Subcutaneous abdominal adipose tissue (tissue), 5 donors: ENCODE measurements around the gene PFKP.

Source experiments
- H3K27ac ChIP-seq: one replicate; pipeline ENCODE4 v1.7.0; 2013; ENCODE audit warnings: low read depth, mild to moderate bottlenecking, inconsistent platforms, low read length, moderate library complexity
- H3K27me3 ChIP-seq, 5 donors: one replicate each; pipeline ENCODE4 v1.7.0; 2013; ENCODE audit warnings: low read length in 5 of 5, inconsistent platforms in 1 of 5; ENCODE audit not compliant: control insufficient read depth in 5 of 5, insufficient read depth in 4 of 5
- H3K36me3 ChIP-seq, 5 donors: one replicate each; pipeline ENCODE4 v1.7.0; 2013; ENCODE audit warnings: low read length in 5 of 5; ENCODE audit not compliant: control insufficient read depth in 5 of 5, insufficient read depth in 5 of 5
- H3K4me1 ChIP-seq, 5 donors: one replicate each; pipeline ENCODE4 v1.7.0; 2013; ENCODE audit warnings: low read length in 5 of 5, mild to moderate bottlenecking in 3 of 5, moderate library complexity in 1 of 5; ENCODE audit not compliant: control insufficient read depth in 5 of 5, insufficient read depth in 5 of 5
- H3K4me3 ChIP-seq, 5 donors: one replicate each; pipeline ENCODE4 v1.7.0; 2013; ENCODE audit warnings: low read length in 5 of 5, low read depth in 1 of 5
- H3K9ac ChIP-seq, 5 donors: one replicate each; pipeline ENCODE4 v1.7.0; 2013; ENCODE audit warnings: low read length in 5 of 5, mild to moderate bottlenecking in 4 of 5, moderate library complexity in 3 of 5
- H3K9me3 ChIP-seq, 5 donors: one replicate each; pipeline ENCODE4 v1.7.0; 2013; ENCODE audit warnings: low read length in 5 of 5; ENCODE audit not compliant: control insufficient read depth in 5 of 5
- donor health status: healthy.
- donor health status: healthy.
- donor health status: healthy.
- donor health status: healthy.
- donor health status: healthy.

Gene PFKP

DNA sequence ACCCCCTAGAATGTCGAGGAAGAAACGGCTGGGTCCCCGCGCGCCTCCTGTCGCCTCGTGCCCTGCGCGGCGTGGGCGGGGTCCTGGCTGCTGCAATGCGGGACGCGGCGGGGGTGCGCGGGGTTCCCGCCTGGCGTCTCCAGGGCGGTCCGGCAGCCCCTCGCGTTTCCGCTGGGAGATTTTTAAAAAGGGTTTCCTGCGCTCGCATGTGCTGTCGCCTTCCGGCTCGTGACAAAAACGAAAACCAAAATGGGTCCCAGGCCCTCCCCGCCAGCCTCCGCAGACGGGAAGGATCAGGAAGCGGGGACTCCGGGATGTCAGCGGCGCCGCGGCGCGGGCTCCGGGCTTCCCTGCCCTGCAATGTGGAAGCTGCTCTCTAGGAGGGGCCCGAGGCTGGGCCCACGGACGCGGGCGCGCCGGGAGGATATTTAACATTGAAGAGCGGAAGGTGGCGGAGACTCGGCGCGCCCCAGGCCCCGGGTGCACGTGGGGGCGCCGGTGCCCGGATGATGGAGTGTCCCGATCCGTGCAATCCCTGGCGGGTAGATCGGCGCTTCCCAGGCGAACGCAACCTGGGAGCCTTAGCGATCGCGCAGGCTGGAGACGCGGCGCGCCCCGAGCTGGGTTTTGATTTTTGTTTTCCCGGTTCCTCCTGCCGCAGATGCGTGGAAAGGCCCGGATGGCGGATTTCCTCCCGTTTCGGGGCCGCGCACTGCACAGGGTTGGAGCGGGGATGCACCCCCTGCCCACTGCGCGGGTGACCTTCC, 1.0 kb downstream of the PFKP start:
- H3K27ac ChIP-seq: no peak overlapping the region
- peak overlapping the region in 2 of 5 donors; percentile 45 to 64 for H3K9ac ChIP-seq
- peaks cover 0 to 31% (median 21%) of the 10 kb centered on the region in 5 donors for H3K4me1 ChIP-seq

DNA sequence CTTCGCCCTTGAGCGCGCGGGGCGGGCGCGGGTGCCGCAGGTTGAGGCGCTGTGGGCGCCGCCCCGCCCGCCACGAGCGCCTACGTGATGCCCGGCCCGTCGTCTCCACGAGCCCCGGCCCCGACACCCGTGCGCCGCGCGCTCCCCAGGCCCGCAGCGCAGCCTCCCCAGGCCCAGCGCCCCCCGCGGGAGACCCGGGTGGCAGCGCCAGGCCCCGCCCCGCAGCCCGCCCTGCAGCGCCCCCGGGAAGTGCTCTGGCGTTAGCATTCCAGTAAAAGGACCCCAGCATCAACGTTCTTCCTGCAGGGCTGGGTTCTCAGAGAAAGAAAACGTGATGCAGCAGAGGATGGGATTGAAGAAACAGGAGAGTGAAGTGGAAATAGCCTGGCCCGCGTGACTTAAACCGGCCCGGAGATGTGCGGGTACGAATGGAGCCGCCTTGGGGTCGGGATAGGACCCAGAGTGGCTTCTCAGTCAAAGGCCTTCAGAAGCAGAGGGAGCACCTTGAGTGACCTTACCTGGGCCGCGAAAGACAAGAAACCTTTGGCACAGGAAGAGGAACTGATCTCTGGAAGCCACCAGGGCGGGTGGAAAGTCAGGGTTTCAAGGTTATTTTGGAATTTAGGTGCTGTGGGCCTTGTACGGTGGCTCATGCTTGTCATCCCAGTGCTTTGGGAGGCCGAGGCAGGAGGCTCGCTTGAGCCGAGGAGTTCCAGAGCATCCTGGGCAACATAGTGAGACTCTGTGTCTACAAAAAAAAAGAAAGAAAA, 1.8 kb downstream of the PFKP start:
- Histone ChIP-seq H3K9ac (peak overlapping the region in 1 of 5 donors; percentile 64), H3K4me1 (peaks cover 0 to 31% (median 21%) of the 10 kb centered on the region in 5 donors), H3K36me3 (no peaks in the 10 kb centered on the region), H3K4me3 (peak overlapping the region; percentile 44 to 80 (median 78)), H3K27ac (no peak overlapping the region), H3K27me3 (peaks cover 0 to 30% (median 14%) of the 10 kb centered on the region in 5 donors), H3K9me3 (no peaks in the 10 kb centered on the region)

More for the DNA sequence above, 1.0 kb downstream of the PFKP start:
- H3K4me3 ChIP-seq: peak overlapping the region in 4 of 5 donors; percentile 75 to 80 (median 79)
- no peaks in the 10 kb centered on the region for H3K9me3 ChIP-seq
- H3K27me3 ChIP-seq: peaks cover 0 to 31% (median 14%) of the 10 kb centered on the region in 5 donors
- H3K36me3 ChIP-seq: no peaks in the 10 kb centered on the region

DNA sequence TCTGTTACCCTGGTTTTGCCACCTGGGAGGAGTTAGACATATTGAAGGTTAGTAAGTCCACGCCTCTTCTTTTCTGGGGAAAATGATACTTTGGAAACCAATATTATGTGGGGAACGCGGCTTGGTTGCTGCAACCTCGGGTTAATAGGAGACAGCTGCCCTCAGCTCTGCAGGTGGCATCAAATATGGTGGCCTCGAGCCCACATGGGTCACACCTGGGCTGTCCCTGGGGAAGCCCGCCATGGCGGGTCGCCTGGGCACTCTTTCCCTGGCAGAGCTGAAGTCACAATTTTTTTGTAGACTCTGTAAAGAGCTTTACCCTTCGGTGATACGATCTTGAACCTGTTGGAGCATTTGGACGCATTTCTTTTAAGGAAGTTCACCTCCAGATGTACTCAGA, 2.5 kb downstream of the PFKP start:
- Histone ChIP-seq H3K36me3 (no peaks in the 10 kb centered on the region), H3K27me3 (peaks cover 0 to 32% (median 14%) of the 10 kb centered on the region in 5 donors), H3K4me1 (peaks cover 0 to 31% (median 21%) of the 10 kb centered on the region in 5 donors)

GRCh38 chr10:3071405-3072198, 4.3 kb downstream of the PFKP start:
- H3K9ac ChIP-seq: no peak overlapping the region
- no peaks in the 10 kb centered on the region for H3K9me3 ChIP-seq
- H3K27ac ChIP-seq: no peak overlapping the region
- peaks cover 0 to 22% (median 8%) of the 10 kb centered on the region in 5 donors for H3K27me3 ChIP-seq
- H3K4me3 ChIP-seq: no peak overlapping the region
- peaks cover 0 to 27% (median 19%) of the 10 kb centered on the region in 5 donors for H3K4me1 ChIP-seq
- H3K36me3 ChIP-seq: no peaks in the 10 kb centered on the region

More for the DNA sequence above, 2.5 kb downstream of the PFKP start:
- H3K4me3 ChIP-seq: no peak overlapping the region
- no peaks in the 10 kb centered on the region for H3K9me3 ChIP-seq
- H3K27ac ChIP-seq: no peak overlapping the region
- no peak overlapping the region for H3K9ac ChIP-seq

DNA sequence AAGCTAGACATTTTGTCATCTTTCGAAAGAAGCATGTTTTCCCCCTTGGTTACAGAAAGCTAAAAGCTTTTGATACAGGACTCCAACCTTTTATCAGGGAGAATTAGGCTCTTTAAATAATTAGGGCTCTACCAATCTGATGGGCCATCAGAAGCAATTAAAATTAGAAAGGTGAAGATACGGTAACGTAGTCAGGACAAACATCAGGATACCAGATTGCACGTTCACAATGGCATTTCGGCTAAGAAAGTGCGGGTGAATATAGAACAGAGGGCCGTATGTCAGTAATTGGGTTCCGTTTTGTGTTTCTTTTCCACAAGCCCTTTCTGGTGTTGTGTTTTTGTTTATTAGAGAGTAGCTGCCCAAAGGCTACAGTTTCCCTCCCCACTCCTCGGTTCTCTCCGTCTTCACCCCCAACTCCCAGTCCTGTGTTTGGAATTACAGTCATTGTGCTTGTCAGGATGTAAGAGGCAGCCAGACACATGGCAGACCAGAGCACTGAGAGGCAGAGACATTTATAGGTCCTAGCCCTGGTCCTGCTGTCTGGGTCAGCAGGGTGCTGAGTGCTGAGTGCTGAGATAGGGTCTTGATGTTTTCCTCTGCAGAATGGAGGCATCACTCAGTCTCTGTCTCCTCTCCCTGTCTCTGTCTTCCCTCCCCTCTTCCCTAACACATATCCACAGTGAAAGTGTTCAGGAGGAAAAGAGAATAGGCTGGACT, 5.5 kb downstream of the PFKP start:
- no peak overlapping the region for H3K4me3 ChIP-seq
- no peak overlapping the region for H3K9ac ChIP-seq
- H3K9me3 ChIP-seq: no peaks in the 10 kb centered on the region
- H3K4me1 ChIP-seq: peaks cover 2 to 17% (median 10%) of the 10 kb centered on the region in 5 donors
- H3K27me3 ChIP-seq: peaks cover 0 to 19% (median 2%) of the 10 kb centered on the region in 5 donors
- H3K36me3 ChIP-seq: no peaks in the 10 kb centered on the region
- H3K27ac ChIP-seq: no peak overlapping the region

DNA sequence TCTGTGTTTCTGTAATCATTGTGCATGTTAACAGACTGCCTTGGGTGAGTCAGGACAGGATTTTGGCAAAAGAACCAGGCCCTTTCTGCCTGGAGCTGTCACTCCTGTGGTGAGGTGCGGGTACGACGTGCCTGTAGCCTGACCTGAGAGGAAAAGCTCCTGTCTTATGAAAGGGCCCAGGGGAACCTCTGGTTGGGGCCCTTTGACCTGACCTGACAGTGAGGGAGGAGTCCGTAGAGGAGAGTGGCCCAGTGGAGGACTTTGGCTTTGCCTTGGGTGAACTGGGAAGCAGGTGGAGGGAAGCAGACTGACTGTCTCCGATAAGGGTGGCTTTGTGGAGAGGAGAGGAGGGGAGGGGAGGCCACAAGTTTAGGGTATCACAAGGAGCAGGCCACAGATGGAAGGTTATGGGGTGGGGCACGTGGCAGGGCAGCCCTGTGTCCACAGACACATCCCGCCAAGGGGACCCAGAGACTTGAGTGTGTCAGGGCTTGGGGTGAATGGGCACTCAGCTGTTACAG, 6.9 kb downstream of the PFKP start:
- Histone ChIP-seq H3K27me3 (peaks cover 0 to 17% (median 2%) of the 10 kb centered on the region in 5 donors), H3K9me3 (no peaks in the 10 kb centered on the region), H3K36me3 (no peaks in the 10 kb centered on the region), H3K4me1 (peaks cover 0 to 4% (median 3%) of the 10 kb centered on the region in 5 donors), H3K27ac (no peak overlapping the region), H3K4me3 (no peak overlapping the region), H3K9ac (no peak overlapping the region)

DNA sequence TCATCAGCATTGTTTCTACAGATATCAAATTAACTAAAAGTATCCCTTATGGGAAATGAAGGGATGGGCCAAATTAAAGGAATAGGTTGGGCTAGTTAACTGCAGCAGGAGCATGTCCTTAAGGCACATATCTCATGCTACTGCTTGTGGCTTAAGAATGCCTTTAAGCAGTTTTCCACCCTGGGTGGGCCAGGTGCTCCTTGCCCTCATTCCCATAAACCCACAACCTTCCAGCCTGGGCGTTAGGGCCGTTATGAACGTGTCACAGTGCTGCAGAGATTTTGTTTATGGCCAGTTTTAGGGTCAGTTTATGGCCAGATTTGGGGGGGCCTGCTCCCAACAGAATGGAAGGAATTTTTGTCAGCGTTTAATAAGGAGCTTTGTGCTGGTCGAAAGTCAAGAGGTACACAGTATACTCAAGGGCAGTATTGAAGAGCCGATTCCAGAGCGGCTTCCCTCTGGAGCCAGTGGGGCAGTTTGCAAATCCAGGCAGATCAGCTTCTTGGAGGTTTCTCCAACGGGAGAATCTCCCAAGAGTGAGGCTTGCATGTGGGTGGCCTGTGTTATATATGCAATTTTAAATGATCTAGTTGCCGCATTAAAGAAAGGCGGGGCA, 7.7 kb downstream of the PFKP start:
- Histone ChIP-seq H3K27ac (no peak overlapping the region), H3K27me3 (peaks cover 0 to 12% (median 0%) of the 10 kb centered on the region in 5 donors), H3K9me3 (no peaks in the 10 kb centered on the region), H3K9ac (no peak overlapping the region), H3K36me3 (no peaks in the 10 kb centered on the region), H3K4me3 (no peak overlapping the region), H3K4me1 (peaks cover 0 to 2% (median 0%) of the 10 kb centered on the region in 5 donors)

DNA sequence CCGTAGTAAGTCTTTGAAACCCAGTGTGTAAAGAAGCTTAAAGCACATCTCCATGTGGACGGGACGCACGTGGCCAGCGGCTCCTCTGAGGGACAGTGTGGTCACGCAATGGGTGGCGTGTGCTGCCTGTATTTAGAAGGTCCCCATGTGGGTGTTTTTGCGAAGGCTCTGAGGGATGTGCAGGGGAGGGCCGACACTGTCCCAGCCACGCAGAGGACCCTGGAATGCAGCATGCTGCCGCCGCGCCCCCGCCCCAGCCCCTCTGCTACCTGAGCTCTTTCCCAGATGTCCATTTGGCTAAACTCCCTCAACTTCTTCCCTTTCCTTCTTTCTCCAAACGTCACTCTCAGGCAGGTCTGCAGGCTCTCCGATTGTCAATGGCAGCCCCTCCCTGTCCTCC, 8.8 kb downstream of the PFKP start:
- Histone ChIP-seq H3K9me3 (no peaks in the 10 kb centered on the region), H3K4me3 (no peak overlapping the region), H3K36me3 (no peaks in the 10 kb centered on the region), H3K27me3 (peaks cover 0 to 8% (median 0%) of the 10 kb centered on the region in 5 donors), H3K9ac (no peak overlapping the region), H3K4me1 (peaks cover 0 to 2% (median 0%) of the 10 kb centered on the region in 5 donors), H3K27ac (no peak overlapping the region)

- no peak overlapping the region for H3K4me3 ChIP-seq
- H3K36me3 ChIP-seq: no peaks in the 10 kb centered on the region
- H3K9me3 ChIP-seq: no peaks in the 10 kb centered on the region
- peaks cover 0 to 2% (median 0%) of the 10 kb centered on the region in 5 donors for H3K4me1 ChIP-seq
- no peak overlapping the region for H3K9ac ChIP-seq
- H3K27me3 ChIP-seq: peaks cover 0 to 8% (median 0%) of the 10 kb centered on the region in 5 donors
- H3K27ac ChIP-seq: no peak overlapping the region
Observed at GRCh38 chr10:3077509-3077908, 10.2 kb downstream of the PFKP start.
